Stimulated activated CD8-positive, alpha-beta memory T cell treated with anti-CD3 and anti-CD28 coated beads, Interleukin-7, amount 100 ng/mL, for 48 hours (primary cell): ENCODE results near the gene CAD.

Experiments used
- DNase-seq, 2 donors: peaks; one replicate each; pipeline ENCODE4 v3.0.0-alpha.2; 2020; ENCODE audit warnings: low read depth in 1 of 2; ENCODE audit errors: extremely low read depth in 1 of 2

The CAD gene

DNA sequence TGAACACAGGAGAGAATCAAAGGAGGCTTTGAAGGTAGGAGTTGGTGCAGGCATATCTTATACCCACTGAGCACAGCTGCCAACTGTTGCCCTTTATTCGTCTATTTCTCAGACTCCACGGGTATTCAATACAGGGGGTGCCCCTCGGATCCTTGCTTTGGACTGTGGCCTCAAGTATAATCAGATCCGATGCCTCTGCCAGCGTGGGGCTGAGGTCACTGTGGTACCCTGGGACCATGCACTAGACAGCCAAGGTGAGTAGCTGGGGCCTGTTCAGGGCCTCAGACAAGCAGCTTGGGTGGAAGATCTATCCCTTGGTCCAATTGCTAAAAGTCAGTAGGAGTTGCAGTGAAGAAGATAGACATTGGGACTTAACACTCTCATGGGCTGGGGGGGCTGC, 5.2 kb downstream of the CAD start:
- DNase-seq: no peak

DNA sequence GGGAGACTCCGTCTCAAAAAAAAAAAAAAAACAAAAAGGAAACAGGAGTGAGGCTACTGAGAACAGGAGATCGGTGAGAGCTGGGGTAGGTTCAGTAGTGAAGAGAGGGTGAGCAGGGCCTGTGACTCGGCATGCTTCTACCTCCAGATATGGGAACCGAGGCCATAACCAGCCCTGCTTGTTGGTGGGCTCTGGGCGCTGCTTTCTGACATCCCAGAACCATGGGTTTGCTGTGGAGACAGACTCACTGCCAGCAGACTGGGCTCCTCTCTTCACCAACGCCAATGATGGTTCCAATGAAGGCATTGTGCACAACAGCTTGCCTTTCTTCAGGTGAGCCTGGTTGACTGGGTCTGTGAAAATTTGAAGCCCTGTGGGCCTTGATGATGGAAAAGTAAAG, 6.2 kb downstream of the CAD start:
- DNase-seq: no peak

DNA sequence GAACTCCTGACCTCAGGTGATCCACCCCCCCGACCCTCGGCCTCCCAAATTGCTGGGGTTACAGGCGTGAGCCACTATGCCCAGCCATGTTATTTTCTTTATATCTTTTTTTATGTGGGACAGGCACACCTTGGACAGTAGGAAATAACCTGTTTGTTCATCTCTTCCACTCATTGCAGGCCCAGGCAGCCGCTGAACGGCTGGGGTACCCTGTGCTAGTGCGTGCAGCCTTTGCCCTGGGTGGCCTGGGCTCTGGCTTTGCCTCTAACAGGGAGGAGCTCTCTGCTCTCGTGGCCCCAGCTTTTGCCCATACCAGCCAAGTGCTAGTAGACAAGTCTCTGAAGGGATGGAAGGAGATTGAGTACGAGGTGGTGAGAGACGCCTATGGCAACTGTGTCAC, 8.4 kb downstream of the CAD start:
- DNase-seq: no peak

DNA sequence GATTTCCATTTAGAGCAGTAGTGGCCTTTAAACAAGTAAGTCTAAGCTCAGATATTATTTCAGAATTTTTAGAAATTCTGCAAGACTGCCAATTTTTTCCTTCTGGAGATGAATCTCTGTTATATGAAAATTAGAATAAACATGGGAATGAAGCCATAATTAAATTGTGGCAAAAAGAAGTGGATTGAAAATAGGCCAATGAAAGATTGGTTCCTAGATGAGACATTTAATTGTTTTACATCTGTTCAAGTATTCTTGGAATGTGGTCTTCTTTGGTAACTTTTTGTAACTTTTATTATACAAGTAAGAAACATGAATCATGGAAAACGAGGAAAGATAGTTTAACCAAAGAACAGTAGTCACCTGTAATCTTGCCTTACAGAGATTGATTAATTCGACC, 10.3 kb downstream of the CAD start:
- DNase-seq: no peak

DNA sequence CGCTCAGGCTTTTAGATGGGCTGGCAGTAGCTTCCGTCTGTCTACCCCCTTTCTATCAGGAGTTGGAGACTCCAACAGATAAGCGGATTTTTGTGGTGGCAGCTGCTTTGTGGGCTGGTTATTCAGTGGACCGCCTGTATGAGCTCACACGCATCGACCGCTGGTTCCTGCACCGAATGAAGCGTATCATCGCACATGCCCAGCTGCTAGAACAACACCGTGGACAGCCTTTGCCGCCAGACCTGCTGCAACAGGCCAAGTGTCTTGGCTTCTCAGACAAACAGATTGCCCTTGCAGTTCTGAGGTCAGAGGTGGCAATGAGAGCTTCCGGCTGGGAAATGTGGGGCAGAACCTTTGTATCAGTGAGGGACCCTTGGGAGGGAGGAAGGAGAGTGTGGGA, 14.8 kb downstream of the CAD start:
- no peak for DNase-seq

DNA sequence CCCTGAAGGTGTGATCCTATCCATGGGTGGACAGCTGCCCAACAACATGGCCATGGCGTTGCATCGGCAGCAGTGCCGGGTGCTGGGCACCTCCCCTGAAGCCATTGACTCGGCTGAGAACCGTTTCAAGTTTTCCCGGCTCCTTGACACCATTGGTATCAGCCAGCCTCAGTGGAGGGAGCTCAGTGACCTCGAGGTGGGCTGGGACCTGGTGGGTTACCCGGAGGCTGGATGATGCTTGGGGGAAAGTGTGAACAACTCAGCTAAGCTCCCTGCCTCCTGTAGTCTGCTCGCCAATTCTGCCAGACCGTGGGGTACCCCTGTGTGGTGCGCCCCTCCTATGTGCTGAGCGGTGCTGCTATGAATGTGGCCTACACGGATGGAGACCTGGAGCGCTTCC, 16.2 kb downstream of the CAD start:
- no peak for DNase-seq

DNA sequence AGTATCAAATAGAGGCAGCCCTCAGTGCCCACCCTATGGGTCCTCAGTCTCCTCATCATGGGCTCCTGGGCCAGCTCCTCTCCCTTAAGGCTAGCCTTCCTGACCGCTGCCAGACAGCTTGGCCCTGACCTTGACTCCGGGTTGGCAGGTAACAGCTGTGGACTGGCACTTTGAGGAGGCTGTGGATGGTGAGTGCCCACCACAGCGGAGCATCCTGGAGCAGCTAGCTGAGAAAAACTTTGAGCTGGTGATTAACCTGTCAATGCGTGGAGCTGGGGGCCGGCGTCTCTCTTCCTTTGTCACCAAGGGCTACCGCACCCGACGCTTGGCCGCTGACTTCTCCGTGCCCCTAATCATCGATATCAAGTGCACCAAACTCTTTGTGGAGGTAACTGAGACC, 19.0 kb downstream of the CAD start:
- DNase-seq: no peak

DNA sequence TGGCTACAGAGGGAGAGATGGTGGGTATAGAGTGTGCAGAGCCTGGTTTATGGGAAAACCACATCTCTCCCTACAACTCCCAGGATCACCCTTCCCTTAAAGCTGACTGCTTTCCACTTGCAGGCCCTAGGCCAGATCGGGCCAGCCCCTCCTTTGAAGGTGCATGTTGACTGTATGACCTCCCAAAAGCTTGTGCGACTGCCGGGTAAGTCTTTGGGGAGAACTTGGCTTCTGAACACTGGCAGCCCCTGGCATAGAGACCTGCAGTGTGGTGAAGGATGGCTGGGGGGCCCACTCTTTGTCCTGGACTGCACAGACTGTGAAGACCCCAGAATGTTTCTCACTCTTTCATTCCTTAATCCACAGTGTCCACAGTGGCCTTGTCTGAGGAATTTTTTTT, 19.5 kb downstream of the CAD start:
- DNase-seq: no peak

DNA sequence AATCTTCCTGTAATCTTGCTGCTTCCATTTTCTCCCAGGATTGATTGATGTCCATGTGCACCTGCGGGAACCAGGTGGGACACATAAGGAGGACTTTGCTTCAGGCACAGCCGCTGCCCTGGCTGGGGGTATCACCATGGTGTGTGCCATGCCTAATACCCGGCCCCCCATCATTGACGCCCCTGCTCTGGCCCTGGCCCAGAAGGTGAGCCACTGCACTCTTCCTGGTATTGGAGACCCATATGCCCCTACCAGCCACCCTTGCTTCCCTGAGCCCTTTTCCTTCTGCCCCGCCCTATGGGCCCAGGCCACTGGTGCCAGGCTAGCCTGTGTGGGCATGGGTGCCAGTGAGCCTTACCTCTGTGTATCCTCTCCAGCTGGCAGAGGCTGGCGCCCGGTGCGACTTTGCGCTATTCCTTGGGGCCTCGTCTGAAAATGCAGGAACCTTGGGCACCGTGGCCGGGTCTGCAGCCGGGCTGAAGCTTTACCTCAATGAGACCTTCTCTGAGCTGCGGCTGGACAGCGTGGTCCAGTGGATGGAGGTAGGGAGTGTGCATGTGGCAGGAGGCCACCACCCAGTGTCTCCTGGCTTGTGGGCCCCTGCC, 20.3 kb downstream of the CAD start:
- no peak for DNase-seq

DNA sequence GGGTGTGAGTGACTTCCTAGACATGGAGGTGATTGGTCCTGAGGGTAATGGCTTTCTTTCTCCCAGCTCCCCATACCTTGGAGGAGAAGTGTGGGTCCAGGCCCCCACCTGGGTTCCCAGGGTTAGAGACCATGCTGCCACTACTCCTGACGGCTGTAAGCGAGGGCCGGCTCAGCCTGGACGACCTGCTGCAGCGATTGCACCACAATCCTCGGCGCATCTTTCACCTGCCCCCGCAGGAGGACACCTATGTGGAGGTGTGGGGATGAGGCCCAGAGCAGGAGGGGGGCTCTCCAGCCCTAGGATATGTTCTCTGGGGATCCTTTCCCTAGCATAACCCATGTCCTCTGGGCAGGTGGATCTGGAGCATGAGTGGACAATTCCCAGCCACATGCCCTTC, 21.8 kb downstream of the CAD start:
- no peak for DNase-seq

DNA sequence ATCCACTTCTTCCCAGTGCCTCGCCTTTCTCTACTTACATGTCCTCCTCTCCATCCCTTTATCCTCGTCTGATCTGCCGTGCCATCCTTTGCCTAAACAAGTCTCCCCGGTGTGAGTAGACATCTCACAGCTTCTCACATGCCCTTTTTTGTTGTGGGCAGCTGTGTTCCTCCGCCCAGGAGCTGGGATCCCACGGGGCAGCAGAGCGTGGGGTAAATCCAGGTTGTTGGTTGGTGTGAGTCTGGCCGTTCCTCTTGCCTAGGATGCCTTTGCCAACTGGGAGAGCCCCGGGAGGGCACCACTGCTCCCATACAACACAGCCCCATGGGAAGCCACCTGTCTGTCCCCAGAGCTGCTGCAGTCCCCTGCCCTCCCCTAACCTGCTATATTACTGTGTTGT, 23.2 kb downstream of the CAD start:
- DNase-seq: no peak

DNA sequence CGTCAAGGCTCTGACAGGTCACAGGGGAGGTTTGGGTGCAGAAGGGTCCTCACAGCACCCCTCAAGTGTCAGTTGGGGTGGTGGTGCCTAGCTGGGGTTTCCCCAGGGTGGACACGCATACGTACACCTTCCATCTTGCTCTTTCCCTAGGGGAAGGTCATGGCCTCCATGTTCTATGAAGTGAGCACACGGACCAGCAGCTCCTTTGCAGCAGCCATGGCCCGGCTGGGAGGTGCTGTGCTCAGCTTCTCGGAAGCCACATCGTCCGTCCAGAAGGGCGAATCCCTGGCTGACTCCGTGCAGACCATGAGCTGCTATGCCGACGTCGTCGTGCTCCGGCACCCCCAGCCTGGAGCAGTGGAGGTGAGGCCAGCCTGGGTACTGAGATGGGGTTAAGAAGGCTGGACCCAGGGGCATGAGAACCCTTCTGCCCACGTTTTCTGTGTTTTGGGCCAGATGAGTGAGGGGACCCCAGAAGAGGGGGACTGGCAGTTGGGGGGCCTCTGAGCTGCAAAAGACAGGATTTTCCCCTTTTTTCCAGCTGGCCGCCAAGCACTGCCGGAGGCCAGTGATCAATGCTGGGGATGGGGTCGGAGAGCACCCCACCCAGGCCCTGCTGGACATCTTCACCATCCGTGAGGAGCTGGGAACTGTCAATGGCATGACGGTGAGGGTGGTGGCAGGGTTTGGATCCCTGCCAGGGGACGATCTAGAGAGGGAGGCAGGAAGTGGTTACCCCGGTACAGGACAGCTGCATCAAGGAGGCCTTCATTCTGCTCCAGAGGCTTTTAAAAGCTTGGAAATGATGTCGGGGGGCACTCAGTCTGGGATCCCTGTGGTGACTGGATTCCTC, 24.8 kb downstream of the CAD start:
- DNase-seq: no peak

DNA sequence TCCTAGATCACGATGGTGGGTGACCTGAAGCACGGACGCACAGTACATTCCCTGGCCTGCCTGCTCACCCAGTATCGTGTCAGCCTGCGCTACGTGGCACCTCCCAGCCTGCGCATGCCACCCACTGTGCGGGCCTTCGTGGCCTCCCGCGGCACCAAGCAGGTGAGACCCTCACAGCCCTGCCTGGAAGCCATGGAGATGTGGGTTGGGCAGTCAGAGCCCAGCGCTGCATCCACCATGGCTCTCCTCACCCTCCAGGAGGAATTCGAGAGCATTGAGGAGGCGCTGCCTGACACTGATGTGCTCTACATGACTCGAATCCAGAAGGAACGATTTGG, 25.4 kb downstream of the CAD start:
- no peak for DNase-seq

DNA sequence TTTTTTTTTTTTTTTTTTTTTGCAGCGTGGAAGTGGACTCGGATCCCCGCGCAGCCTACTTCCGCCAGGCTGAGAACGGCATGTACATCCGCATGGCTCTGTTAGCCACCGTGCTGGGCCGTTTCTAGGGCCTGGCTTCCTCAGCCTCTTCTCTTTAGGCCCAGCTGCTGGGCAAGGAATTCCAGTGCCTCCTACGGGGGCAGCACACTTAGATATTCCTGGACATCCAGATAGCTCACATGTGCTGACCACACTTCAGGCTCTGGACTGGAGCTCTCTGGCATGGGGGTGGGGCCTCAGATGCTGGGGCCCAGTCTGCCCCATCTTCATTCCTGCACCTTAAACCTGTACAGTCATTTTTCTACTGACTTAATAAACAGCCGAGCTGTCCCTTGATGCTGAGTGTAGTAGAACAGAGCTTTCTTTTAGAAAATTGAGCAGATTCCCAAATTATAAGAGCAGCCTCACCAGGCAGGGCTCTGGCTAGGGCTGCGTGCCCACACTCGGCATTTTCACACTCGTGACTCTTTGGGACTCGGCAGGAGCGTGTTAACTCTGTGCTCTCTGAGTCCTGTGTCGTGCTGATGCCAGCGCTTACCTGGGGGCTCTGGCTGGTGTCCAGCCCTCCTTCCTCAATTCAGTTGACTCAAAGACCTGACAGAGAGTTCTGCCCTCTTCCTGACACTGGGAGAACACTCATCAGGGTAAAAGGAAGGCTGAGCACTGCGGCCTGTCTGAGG, 26.4 kb downstream of the CAD start:
- no peak for DNase-seq

DNA sequence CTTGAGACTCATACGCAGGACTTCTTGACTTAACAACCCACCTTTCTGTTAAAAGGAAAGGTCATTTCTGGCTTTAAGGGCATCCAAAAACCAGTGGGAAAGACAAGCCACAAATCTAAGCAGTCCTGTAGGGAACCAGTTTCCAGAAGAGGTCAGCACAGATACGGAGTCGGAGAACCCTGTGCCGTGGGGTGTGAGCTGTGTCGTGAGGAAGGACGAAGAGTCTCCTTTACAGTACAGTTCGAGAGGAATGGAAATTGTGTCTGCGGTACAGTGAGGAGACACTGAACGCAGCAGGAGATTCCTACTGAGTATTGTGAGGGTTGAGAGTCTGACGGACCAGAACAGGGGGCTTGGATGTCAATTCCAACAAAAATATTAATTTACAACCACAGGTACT, 27.9 kb downstream of the CAD start:
- no peak for DNase-seq

DNA sequence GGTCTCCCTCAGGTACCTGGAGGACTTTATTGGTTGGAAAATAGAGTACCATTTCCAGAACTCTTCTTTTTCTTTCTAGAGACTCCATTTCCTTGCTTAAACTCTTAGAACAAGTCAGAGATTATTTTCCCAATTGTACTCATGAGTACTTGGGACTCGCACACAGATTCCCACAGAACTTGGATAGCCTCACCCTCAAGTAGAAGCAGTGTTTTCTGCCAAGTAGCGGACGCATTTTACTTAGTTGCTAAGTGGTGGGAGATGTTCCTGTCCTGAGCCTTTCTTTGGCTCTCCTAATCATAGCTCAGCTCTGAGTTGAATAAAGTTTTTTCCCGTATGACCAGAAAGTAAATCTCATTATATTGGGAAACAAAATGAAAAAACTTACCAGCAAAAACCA, 28.5 kb downstream of the CAD start:
- no peak for DNase-seq

DNA sequence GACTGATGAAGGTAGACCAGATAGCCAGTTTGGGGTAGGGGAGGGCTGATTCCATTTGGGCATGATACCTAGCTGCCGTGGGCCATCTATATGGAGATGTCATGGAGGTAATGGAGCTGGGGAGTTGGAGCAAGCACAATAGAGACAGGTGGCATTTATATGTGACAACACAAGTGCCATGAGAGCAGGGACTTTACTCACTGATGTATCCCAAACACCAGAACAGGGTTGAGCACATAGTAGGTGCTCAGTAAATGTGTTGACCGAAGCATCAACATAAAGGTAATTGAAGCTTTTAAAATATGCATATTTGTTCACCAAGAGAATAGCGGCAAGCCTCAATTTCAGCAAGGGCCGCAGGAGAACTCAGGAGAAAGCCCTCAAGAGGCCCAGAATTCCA, 30.7 kb downstream of the CAD start:
- no peak for DNase-seq

DNA sequence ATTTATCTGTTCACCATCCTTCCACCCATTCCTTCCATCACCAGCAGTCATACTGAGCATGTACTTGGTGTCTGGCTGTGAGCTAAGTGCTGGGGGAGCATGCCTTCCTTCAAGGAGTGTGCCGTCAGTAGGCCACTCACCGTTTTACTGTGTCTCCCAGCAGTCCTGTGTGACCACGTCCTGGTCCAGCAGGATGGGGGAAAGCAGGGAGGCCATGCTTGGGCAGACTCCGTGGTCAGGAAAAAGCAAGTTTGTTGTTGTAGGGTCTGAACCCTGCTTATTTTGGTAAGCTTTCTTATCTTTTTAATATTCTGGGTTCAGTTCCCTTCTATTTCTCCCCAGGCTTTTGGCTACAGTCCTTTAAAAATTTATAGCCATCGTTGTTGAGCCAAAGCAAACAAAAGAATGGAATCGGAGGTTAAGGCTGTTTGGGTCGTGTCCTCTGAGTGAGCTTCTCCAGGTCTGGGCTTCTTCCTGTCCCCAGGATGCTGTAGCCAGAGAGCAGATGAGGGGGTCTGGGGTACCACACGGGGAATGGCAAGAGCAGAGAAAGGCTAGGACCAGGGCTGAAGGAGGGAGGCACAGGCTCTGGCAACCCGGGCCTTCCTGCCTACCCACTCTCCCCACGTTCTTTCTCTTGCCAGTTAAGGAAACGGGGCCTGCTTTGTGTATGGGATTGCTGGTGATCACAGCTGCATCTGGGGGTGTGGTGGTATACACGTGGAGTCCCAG, 32.2 kb downstream of the CAD start:
- DNase-seq: no peak

DNA sequence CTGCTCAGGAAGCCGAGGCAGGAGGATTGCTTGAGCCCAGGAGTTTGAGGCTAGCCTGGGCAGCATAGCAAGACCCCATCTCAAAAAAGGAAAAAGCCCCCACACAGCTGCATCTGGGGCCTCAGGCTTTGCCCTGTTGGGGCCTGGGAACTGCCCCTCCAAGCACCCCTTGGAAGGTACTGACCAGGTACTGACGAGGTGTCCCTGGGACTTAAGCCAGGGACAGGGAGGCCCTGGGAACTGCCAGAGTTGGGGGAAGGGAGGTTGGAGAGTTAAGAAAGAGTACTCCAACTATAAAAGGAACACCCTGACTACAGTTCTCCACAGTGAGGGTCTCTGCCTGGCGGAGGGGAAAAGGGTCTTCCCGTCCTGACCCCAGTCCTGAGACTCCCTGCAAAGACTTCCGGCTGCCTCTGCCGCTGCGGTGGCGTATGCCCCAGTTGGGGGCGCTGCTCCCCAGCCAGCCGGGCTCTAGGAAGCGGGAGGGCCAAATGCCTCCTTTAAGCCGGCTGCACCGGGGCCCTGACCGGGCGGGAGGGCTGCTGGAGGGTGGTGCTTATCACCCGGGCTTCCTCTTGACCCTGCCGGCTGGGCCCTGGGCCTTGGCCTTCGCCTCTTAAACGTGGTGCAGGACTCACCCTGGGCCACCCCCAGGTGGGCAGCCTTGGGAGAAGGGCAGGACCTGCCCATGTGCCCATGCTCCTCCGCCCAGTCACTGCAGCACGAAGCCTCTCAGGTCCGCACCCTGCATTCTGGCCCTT, 32.9 kb downstream of the CAD start:
- peak; percentile 37 to 47 for DNase-seq

DNA sequence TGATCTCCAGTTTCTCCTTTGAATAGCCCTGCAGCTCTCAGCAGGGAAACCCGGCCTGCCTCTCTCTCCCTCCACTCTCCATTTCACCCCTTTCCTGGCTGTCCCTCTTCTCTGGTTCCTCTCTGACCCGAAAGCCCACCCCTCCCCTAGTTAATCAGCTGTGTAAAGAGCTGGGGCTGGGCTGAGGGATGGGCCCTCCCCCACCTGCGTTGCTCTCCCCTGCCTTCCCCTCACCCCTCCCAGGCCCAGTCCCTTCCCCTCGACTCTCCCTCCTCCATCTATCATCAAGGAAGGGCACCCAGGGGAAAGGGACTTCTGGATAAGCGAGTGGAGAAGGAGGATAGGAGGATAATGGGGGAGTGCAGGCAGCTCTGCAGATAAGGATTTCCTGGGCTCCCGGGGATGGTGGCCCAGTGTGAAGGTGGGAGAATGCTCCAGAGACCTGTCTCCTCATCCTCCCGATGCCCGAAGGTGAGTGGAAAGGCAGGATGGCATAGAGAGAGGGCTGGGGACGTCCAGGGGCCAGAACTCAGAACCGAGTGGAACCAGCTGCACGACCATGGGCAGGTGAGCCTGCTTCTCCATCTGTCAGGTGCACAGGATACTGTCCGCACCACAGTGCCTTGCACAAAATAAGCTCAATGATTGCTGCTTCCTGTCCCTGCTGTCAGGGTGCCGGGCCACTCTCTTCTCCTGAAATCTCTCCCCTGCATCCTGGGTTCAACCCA, 33.6 kb downstream of the CAD start:
- DNase-seq: no peak
